H9 (cell line): ENCODE measurements around the gene SLC39A12. TPM values are rescaled to one million over a fixed set of nuclear protein-coding genes. Genes with fewer than 3 reads are reported as not detected.
A peak's percentile ranks its signal among the peaks of the same experiment; 100 is the strongest.

Experiments
- DNase-seq: peaks from one replicate; pipeline ENCODE4 v3.0.0-alpha.2; 2017
- H2AFZ ChIP-seq: one replicate; pipeline ENCODE4 v1.6.1; 2013; ENCODE audit warnings: mild to moderate bottlenecking, low read length, control low read depth, moderate library complexity
- H2AK5ac ChIP-seq: 2 replicates; pipeline ENCODE4 v1.6.1; 2013; ENCODE audit warnings: low read length, control low read depth, mixed read lengths; ENCODE audit not compliant: insufficient read length
- H2BK120ac ChIP-seq: one replicate; pipeline ENCODE4 v1.6.1; 2013; ENCODE audit warnings: low read depth, mild to moderate bottlenecking, low read length, control low read depth, inconsistent platforms; ENCODE audit not compliant: poor library complexity, severe bottlenecking
- H2BK12ac ChIP-seq: 2 replicates; pipeline ENCODE4 v1.6.1; 2013; ENCODE audit warnings: low read length, control low read depth, mixed read lengths, low read depth; ENCODE audit not compliant: insufficient read length
- H2BK15ac ChIP-seq: 2 replicates; pipeline ENCODE4 v1.6.1; 2013; ENCODE audit warnings: low read depth, low read length, control low read depth
- H2BK20ac ChIP-seq: one replicate; pipeline ENCODE4 v1.6.1; 2013; ENCODE audit warnings: low read depth, mild to moderate bottlenecking, low read length, control low read depth, inconsistent platforms; ENCODE audit not compliant: poor library complexity, severe bottlenecking
- H2BK5ac ChIP-seq: 2 replicates; pipeline ENCODE4 v1.6.1; 2013; ENCODE audit warnings: low read length, control low read depth, mixed read lengths; ENCODE audit not compliant: insufficient read length
- H3K14ac ChIP-seq: 2 replicates; pipeline ENCODE4 v1.6.1; 2013; ENCODE audit warnings: low read length, control low read depth; ENCODE audit not compliant: insufficient read depth
- H3K18ac ChIP-seq: 2 replicates; pipeline ENCODE4 v1.6.1; 2013; ENCODE audit warnings: low read depth, mild to moderate bottlenecking, mixed read lengths, low read length, control low read depth; ENCODE audit not compliant: insufficient read length
- H3K23ac ChIP-seq: 2 replicates; pipeline ENCODE4 v1.6.1; 2013; ENCODE audit warnings: low read length, control low read depth, mixed read lengths, low read depth; ENCODE audit not compliant: insufficient read length
- H3K23me2 ChIP-seq: 2 replicates; pipeline ENCODE4 v1.6.1; 2013; ENCODE audit warnings: low read depth, mild to moderate bottlenecking, mixed read lengths, low read length, control low read depth; ENCODE audit not compliant: insufficient read length, poor library complexity, severe bottlenecking
- H3K27ac ChIP-seq: 2 replicates; pipeline ENCODE4 v1.5.1; 2013; ENCODE audit warnings: low read length, control low read depth, mixed read lengths, low read depth; ENCODE audit not compliant: insufficient read length
- H3K27me3 ChIP-seq: 2 replicates; pipeline ENCODE4 v1.6.1; 2013; ENCODE audit warnings: low read length, control low read depth, inconsistent platforms; ENCODE audit not compliant: insufficient read depth
- H3K4ac ChIP-seq: 2 replicates; pipeline ENCODE4 v1.6.1; 2013; ENCODE audit warnings: low read depth, mild to moderate bottlenecking, control low read depth, inconsistent platforms, low read length, moderate library complexity
- H3K4me1 ChIP-seq: 2 replicates; pipeline ENCODE4 v1.6.1; 2013; ENCODE audit warnings: low read length, control low read depth, inconsistent platforms; ENCODE audit not compliant: insufficient read depth
- H3K4me2 ChIP-seq: 2 replicates; pipeline ENCODE4 v1.6.1; 2013; ENCODE audit warnings: low read length, control low read depth, mixed read lengths; ENCODE audit not compliant: insufficient read length, insufficient read depth
- H3K56ac ChIP-seq: 2 replicates; pipeline ENCODE4 v1.6.1; 2013; ENCODE audit warnings: low read depth, mild to moderate bottlenecking, mixed read lengths, low read length, control low read depth; ENCODE audit not compliant: insufficient read length
- H3K79me1 ChIP-seq: 2 replicates; pipeline ENCODE4 v1.6.1; 2013; ENCODE audit warnings: low read depth, mild to moderate bottlenecking, moderate library complexity, low read length, control low read depth, inconsistent platforms; ENCODE audit not compliant: insufficient read depth, poor library complexity, severe bottlenecking
- H3K79me2 ChIP-seq: 2 replicates; pipeline ENCODE4 v1.6.1; 2013; ENCODE audit warnings: low read length, control low read depth, inconsistent platforms; ENCODE audit not compliant: insufficient read depth
- H3K9ac ChIP-seq: 2 replicates; pipeline ENCODE4 v1.6.1; 2013; ENCODE audit warnings: low read length, control low read depth, mixed read lengths; ENCODE audit not compliant: insufficient read length; ENCODE audit errors: extremely low read depth
- H3K9me3 ChIP-seq: one replicate; pipeline ENCODE4 v1.6.1; 2013; ENCODE audit warnings: low read depth, low read length, inconsistent platforms; ENCODE audit not compliant: control insufficient read depth
- H3T11ph ChIP-seq: one replicate; pipeline ENCODE4 v1.6.1; 2013; ENCODE audit warnings: mild to moderate bottlenecking, low read length, control low read depth, inconsistent platforms
- H4K20me1 ChIP-seq: one replicate; pipeline ENCODE4 v1.6.1; 2013; ENCODE audit not compliant: control insufficient read depth, insufficient read length, insufficient read depth
- H4K5ac ChIP-seq: 2 replicates; pipeline ENCODE4 v1.6.1; 2013; ENCODE audit warnings: low read depth, mild to moderate bottlenecking, mixed read lengths, low read length, control low read depth; ENCODE audit not compliant: insufficient read length
- H4K8ac ChIP-seq: replicated peaks from 2 replicates; pipeline ENCODE4 v1.6.1; 2013; ENCODE audit warnings: low read length, control low read depth, mixed read lengths, low read depth; ENCODE audit not compliant: insufficient read length
- H4K91ac ChIP-seq: 2 replicates; pipeline ENCODE4 v1.6.1; 2013; ENCODE audit warnings: low read depth, mild to moderate bottlenecking, moderate library complexity, mixed read lengths, low read length, control low read depth; ENCODE audit not compliant: insufficient read length
- H3K27ac Mint-ChIP-seq, 3 experiments: 2 replicates in 2 of 3; 3 replicates in 1 of 3; pipeline ENCODE4 v1.8.0; 2020 to 2021; ENCODE audit warnings: mixed read lengths in 3 of 3, mild to moderate bottlenecking in 1 of 3, moderate library complexity in 1 of 3
- H3K27me3 Mint-ChIP-seq: 2 replicates; pipeline ENCODE4 v1.8.0; 2021; ENCODE audit warnings: low read depth, mild to moderate bottlenecking, moderate library complexity, mixed read lengths
- H3K36me3 Mint-ChIP-seq, 3 experiments: 2 replicates in 2 of 3; 3 replicates in 1 of 3; pipeline ENCODE4 v1.8.0; 2020 to 2021; ENCODE audit warnings: low read depth in 3 of 3, mixed read lengths in 3 of 3; ENCODE audit not compliant: insufficient read depth in 1 of 3
- H3K4me1 Mint-ChIP-seq, 2 experiments: 2 replicates each; pipeline ENCODE4 v1.8.0; 2020; ENCODE audit warnings: mixed read lengths in 2 of 2
- H3K4me3 Mint-ChIP-seq, 2 experiments: 2 replicates in 1 of 2; 3 replicates in 1 of 2; pipeline ENCODE4 v1.8.0; 2020 to 2021; ENCODE audit warnings: mild to moderate bottlenecking in 2 of 2, mixed read lengths in 2 of 2, moderate library complexity in 1 of 2
- H3K9me3 Mint-ChIP-seq, 2 experiments: 2 replicates in 1 of 2; 3 replicates in 1 of 2; pipeline ENCODE4 v1.8.0; 2020; ENCODE audit warnings: mild to moderate bottlenecking in 2 of 2, mixed read lengths in 2 of 2, moderate library complexity in 1 of 2
- CTCF ChIP-seq: fragments of 200-600 bp; sonication (generic); conservative IDR thresholded peaks from 3 replicates; pipeline ENCODE4 v1.8.0; 2021; ENCODE audit warnings: antibody characterized with exemption, mild to moderate bottlenecking
- WGBS: extraction: QIAGEN DNeasy Blood & Tissue Kit; methylation state at CpG from one replicate; pipeline ENCODE4 v1.1.7; 2013; ENCODE audit warnings: missing lambda C conversion rate, low lambda C conversion rate, mixed read lengths; ENCODE audit not compliant: insufficient read length; ENCODE audit errors: extremely low coverage; 5-methylcytosine and 5-hydroxymethylcytosine counted together
- total RNA-seq: library from RNA; stranded (reverse); gene quantifications from 2 replicates; pipeline ENCODE4 v1.2.1, GENCODE V29; 2021

Gene SLC39A12
- total RNA-seq, 1 experiment from 2014 or later: not detected

- no peak overlapping the region for H2BK5ac ChIP-seq
- no peaks in the 10 kb centered on the region; the same call in 1 of the 2 replicates for H3K27me3 Mint-ChIP-seq
- no peak overlapping the region for H3K4me3 Mint-ChIP-seq
- WGBS: no CpG with 5 or more reads among the region's 6 CpGs
- H4K20me1 ChIP-seq: no peaks in the 10 kb centered on the region
- peak overlapping the region in 1 of 3 experiments; percentile 63; a peak in 2 of 7 replicates for H3K27ac Mint-ChIP-seq
- TF ChIP-seq CTCF: no peak
- H2AFZ ChIP-seq: no peak overlapping the region
- no peak overlapping the region for H2AK5ac ChIP-seq
- no peaks in the 10 kb centered on the region for H3K9me3 ChIP-seq
- peaks cover 0 to 2% of the 10 kb centered on the region in 2 experiments; a peak in 1 of 5 replicates for H3K9me3 Mint-ChIP-seq
- H3K79me2 ChIP-seq: no peaks in the 10 kb centered on the region
- no peaks in the 10 kb centered on the region; a peak in 1 of 7 replicates for H3K36me3 Mint-ChIP-seq
- H3K23ac ChIP-seq: no peak overlapping the region
- H2BK15ac ChIP-seq: no peak overlapping the region
- no peak overlapping the region for H3K4ac ChIP-seq
- H2BK12ac ChIP-seq: no peak overlapping the region
- H2BK20ac ChIP-seq: no peak overlapping the region
- no peak overlapping the region for H4K5ac ChIP-seq
- no peak overlapping the region for H4K8ac ChIP-seq
- no peak overlapping the region for H3T11ph ChIP-seq
- H3K23me2 ChIP-seq: no peaks in the 10 kb centered on the region
- no peak overlapping the region for H3K27ac ChIP-seq
- DNase-seq: no peak
- H2BK120ac ChIP-seq: no peak overlapping the region
- no peak overlapping the region for H3K14ac ChIP-seq
- H3K27me3 ChIP-seq: no peaks in the 10 kb centered on the region
- no peak overlapping the region for H4K91ac ChIP-seq
- H3K79me1 ChIP-seq: no peaks in the 10 kb centered on the region
- no peak overlapping the region for H3K9ac ChIP-seq
- H3K4me1 Mint-ChIP-seq: peaks cover 3% of the 10 kb centered on the region in 2 experiments; a peak in 3 of 4 replicates
- no peaks in the 10 kb centered on the region; the same call in 1 of the 2 replicates for H3K4me1 ChIP-seq
- no peak overlapping the region for H3K18ac ChIP-seq
- no peak overlapping the region for H3K56ac ChIP-seq
- H3K4me2 ChIP-seq: no peak overlapping the region
These were observed 38.4 kb downstream of the SLC39A12 start for GRCh38 chr10:17989908-17990767.
